HT-29 (cell line): ENCODE measurements around the gene KIR3DL1. TPM values are rescaled to one million over a fixed set of nuclear protein-coding genes. Genes with fewer than 3 reads are reported as not detected.
A peak's percentile ranks its signal among the peaks of the same experiment; 100 is the strongest.
"Not testable (repeated sequence)": the region's sequence is repeated elsewhere in the genome, so short reads cannot be mapped to it uniquely, and the experiment has no call there.

ENCODE experiments used
- DNase-seq: peaks from one replicate; pipeline ENCODE4 v3.0.0-alpha.2; 2015; ENCODE audit warnings: low spot score
- total RNA-seq: library from RNA; depleted of rRNA; stranded (reverse); fragments of >200 nt; shearing (Covaris generic); gene quantifications from 2 replicates; pipeline ENCODE4 v1.2.3, GENCODE V29; 2014; rRNA removed

The KIR3DL1 gene
- not detected in 2 replicates for total RNA-seq

DNA sequence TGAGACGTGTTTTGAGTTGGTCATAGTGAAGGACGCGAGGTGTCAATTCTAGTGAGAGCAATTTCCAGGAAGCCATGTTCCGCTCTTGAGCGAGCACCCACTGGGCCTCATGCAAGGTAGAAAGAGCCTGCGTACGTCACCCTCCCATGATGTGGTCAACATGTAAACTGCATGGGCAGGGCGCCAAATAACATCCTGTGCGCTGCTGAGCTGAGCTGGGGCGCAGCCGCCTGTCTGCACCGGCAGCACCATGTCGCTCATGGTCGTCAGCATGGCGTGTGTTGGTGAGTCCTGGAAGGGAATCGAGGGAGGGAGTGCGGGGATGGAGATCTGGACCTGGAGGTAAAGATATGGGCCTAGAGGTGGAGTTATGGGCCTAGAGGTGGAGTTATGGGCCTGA is at the start of gene KIR3DL1:
TSS of gene KIR3DL1 (plus strand) at position 218 of the 400 bp plus-strand sequence.
- DNase-seq, result not testable (repeated sequence)

DNA sequence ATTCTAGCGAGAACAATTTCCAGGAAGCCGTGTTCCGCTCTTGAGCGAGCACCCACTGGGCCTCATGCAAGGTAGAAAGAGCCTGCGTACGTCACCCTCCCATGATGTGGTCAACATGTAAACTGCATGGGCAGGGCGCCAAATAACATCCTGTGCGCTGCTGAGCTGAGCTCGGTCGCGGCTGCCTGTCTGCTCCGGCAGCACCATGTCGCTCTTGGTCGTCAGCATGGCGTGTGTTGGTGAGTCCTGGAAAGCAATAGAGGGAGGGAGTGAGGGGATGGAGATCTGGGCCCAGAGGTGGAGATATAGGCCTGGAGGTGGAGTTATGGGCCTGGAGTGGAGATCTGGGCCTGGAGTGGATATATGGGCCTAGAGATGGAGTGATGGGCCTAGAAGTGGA is 46.6 kb upstream of the KIR3DL1 start, which contains the start of gene KIR2DL1:
TSS of gene KIR2DL1 (plus strand) at position 148 of the 400 bp plus-strand sequence. CDS start at position 206, 58 bp downstream.
- not testable (repeated sequence) for DNase-seq

DNA sequence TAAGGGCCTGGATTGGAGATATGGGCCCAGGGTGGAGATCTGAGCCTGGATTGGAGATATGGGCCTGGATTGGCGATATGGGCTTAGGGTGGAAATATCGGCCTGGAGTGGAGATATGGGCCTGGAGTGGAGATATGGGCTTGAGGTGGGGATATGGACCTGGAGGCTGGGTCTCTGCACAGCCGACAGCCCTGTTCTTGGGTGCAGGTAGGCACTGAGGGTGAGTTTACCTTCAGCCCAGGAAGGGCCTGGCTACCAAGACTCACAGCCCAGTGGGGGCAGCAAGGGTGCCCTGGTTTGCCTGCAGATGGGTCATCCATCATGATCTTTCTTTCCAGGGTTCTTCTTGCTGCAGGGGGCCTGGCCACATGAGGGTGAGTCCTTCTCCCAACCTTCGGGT is 45.8 kb upstream of the KIR3DL1 start:
- DNase-seq, result not testable (repeated sequence)

DNA sequence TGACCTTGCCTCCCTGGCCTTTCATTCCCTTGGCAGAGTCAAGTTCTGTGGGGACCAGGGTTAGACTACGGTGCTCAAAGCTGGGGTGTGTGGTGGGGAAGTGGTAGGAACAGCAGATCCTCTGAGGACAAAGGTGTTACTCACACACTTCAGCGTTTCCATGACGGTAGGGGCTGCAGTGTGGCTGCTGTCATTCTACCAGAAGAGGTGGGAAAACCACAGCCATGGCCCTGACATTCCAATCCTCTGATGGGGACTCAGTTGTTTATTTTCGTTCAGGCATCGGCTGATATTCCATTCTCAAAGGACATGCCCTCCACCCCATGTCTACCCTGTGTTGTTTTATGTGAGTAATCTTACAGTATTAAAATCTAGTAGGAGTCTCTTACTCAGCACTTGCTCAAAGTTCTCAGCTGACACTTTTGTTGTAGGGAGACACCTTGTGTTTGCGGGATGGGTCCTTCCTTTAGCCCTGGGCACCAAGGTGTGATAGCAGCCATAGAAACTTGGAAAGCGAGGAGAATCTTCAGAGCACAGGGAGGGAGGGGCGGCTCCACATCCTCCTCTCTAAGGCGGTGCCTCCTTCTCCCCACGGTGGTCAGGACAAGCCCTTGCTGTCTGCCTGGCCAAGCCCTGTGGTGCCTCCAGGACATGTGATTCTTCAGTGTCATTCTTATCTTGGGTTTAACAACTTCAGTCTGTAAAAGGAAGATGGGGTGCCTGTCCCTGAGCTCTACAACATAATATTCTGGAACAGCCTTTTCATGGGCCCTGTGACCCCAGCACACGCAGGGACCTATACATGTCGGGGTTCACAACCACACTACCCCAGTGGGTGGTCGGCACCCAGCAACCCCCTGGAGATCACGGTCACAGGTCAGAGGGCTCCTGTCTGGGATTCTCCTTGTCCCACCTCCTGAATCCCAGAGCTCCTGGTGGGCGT is 45.0 kb upstream of the KIR3DL1 start:
- DNase-seq, result peak; percentile 49

DNA sequence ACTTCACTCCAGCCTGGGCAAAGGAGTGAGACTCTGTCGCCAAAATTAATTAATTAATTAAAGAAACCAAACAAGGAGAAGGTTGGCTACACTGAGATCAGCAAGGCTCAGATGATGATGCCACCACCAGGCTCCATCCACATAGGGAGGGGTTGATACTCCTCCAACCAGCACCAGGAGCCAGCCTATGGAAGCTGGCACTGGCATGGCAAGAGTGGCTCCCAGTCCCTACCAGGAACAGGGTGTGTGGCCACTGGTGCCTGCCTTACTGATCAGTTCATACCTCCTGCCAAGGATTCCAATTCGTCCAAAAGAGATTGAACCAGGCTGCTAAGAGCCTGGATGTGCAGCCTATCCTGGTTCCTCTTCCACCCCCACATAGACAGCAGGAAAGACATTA is 43.6 kb upstream of the KIR3DL1 start:
- not testable (repeated sequence) for DNase-seq

DNA sequence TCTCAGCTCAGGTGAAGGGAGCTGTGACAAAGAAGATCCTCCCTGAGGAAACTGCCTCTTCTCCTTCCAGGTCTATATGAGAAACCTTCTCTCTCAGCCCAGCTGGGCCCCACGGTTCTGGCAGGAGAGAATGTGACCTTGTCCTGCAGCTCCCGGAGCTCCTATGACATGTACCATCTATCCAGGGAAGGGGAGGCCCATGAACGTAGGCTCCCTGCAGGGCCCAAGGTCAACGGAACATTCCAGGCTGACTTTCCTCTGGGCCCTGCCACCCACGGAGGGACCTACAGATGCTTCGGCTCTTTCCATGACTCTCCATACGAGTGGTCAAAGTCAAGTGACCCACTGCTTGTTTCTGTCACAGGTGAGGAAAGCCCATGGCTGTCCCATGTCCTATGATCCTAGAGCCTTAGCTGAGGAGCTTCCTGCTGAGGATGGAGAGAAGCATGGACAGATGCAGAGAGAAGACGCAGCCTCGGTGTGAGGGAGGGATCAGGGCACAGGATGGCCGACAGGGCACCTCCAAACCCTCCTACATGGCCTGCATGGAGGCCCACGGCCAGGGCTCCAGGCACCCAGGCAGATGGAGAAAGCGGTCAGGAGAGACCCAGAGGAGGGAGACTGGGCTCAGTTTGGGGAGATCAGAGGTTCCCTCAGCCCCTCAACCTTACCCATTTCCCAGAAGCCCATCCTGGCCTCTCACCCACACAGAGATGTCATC is 41.0 kb upstream of the KIR3DL1 start:
- not testable (repeated sequence) for DNase-seq

DNA sequence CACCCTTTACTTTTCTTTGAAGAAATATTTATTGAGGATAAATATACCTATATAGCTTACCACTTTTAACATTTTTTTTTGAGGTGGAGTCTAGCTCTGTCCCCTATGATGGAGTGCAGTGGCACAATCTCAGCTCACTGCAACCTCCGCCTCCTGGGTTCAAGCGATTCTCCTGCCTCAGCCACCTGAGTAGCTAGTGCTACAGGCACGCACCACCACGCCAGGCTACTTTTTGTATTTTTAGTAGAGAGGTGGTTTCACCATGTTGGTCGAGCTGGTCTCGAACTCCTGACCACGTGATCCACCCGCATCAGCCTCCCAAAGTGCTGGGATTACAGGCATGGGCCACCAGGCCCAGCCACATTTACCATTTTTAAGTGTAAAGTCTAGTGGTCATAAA is 40.4 kb upstream of the KIR3DL1 start:
- not testable (repeated sequence) for DNase-seq

DNA sequence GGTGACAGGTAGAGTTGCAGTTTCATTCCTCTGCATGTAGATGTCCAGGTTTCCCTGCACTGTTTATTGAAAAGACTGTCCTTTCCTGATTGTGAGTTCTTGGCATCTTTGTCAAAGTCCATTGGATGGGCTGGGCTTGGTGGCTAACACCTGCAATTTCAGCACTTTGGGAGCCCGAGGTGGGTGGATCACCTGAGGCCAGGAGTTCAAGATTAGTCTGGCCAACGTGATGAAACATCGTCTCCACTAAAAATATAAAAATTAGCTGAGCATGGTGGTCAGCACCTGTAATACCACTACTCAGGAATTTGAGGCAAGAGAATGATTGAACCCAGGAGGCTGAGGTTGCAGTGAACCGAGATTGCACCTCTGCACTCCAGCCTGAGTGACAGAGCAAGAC is 38.4 kb upstream of the KIR3DL1 start:
- DNase-seq, result not testable (repeated sequence)

DNA sequence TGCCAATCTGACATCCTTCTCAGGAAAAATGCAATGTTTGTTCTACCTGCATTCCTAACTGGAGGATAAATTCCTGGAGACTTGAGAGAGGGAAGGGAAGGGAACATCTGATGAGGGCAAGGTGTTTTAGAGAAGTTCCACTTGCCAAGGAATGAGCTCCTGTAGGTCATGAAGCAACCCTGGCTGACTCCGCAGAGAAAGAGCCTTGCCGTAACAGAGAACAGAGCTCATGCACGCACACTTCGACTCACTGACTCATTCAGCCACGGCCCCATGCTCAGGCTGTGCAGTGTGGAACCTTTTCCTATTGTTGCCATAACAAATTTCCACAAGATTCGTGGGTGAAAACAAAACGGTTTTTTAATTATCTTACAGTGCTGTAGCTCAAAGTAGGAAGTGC is 37.4 kb upstream of the KIR3DL1 start:
- DNase-seq, result not testable (repeated sequence)

DNA sequence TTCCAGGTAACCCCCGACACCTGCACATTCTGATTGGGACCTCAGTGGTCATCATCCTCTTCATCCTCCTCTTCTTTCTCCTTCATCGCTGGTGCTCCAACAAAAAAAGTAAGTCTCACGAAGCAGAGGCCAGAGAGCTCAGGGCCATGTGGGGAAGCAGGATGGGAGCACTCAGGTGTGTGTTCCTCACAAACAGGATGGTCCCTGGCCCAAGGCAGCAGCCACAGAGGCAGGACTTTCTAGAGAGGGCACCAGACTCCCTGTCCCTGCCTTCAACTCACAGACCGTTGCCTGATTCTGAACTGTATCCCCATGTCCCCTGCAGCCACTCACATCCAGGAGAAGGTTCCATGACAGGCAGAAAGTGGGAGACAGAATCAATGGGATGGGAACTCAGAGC is 33.4 kb upstream of the KIR3DL1 start:
- not testable (repeated sequence) for DNase-seq

DNA sequence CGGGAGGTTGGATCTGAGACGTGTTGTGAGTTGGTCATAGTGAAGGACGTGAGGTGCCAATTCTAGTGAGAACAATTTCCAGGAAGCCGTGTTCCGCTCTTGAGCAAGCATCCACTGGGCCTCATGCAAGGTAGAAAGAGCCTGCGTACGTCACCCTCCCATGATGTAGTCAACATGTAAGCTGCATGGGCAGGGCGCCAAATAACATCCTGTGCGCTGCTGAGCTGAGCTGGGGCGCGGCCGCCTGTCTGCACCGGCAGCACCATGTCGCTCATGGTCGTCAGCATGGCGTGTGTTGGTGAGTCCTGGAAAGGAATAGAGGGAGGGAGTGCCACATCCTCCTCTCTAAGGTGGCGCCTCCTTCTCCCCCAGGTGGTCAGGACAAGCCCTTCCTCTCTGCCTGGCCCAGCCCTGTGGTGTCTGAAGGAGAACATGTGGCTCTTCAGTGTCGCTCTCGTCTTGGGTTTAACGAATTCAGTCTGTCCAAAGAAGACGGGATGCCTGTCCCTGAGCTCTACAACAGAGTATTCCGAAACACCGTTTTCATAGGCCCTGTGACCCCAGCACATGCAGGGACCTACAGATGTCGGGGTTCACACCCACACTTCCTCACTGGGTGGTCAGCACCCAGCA is 30.1 kb upstream of the KIR3DL1 start:
- not testable (repeated sequence) for DNase-seq

DNA sequence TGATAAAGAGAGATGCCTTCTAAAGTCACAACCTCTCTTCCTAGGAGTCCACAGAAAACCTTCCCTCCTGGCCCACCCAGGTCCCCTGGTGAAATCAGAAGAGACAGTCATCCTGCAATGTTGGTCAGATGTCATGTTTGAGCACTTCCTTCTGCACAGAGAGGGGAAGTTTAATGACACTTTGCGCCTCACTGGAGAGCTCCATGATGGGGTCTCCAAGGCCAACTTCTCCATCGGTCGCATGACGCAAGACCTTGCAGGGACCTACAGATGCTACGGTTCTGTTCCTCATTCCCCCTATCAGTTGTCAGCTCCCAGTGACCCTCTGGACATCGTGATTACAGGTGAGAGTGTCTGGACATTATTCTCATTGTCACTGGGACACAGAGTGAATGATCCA is 28.1 kb upstream of the KIR3DL1 start:
- DNase-seq, result not testable (repeated sequence)

DNA sequence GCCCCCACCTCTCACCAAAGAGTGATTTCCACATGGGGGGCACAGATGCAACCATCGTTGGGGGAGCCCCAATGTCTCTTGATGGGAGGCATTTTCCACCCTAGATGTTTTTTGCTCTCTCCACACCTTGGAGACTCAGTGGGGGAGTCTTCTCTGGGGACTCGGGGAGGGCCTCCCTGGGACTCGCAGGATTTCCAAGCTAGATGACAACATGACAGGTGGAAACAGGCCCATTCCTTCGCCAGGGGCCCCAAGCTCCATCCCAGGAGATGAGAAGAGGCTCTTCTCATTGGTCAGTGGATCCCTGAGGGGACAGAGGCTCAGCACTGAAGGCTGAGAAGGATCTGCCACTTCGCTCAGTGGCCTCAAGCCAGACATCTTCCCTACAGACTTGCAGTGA is 25.6 kb upstream of the KIR3DL1 start:
- DNase-seq, result no peak

DNA sequence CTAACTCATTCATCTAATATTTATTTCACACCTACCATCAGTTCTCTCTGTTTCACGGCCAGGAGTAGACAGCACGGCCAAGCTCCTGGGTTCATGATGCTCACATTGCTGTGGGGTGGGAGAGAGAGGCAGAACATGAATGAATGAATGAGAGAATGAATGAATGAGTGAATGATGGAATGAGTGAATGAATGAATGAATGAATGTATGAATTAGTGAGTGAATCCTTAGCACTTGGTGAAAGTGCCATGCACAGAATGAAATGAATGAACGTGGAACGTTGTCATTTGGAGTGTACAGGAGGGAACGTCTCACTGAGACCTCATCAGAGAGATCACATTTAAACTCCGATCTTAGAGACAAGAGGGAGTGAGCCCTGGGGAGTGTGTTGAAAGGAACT is 24.8 kb upstream of the KIR3DL1 start:
- DNase-seq, result no peak

DNA sequence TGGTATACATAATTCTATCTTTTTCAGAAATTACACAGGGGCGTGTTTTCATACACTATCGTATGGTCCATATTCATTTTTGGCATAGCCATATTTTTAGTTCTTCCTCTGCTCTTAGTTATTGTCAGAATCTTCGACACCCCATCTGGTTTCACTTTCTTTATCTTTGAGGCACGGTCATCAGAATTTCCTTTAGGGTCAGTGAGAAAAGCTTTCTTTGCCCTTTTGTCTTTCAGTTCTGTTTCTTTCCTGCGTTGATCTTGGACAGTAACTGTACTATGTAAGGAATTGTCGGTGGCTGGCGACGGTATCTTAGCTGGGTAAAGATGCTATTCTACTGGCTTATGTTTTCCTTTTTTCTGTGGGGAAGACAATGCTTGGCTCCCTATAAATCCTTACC is 23.5 kb upstream of the KIR3DL1 start:
- DNase-seq, result no peak

DNA sequence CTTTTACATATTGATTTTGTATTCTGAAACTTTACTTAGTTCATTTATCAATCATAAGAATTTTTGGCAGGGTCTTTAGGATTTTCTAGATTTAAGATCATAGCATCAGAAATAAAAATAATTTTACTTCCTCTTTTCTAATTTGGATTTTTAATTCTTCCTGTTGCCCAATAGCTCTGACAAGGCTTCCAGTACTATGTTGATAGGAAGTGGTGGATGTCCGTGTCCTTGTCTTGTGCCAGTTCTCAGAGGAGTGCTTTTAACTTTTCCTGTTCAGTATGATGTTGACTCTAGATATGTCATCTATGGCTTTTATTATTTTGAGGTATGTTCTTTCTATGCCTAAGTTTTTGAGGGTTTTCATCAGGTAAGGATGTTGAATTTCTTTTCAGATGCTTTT is 20.5 kb upstream of the KIR3DL1 start:
- no peak for DNase-seq

DNA sequence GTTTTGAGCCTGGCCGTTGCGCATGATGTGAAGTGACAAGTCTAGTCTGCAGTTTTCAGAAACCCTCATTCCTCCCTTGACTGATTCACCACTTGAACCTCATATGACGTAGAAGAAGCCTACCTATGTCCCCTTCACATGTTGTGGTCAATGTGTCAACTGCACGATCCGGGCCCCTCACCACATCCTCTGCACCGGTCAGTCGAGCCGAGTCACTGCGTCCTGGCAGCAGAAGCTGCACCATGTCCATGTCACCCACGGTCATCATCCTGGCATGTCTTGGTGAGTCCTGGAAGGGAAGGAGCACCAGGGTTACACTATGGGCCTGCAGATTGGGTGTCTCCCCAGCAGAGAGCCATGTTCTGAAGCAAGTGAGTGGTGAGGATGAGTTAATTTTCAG is 12.9 kb upstream of the KIR3DL1 start, which contains the start of gene KIR2DL4:
TSS of gene KIR2DL4 (plus strand) at position 201 of the 400 bp plus-strand sequence. CDS start at position 243, 42 bp downstream.
- no peak for DNase-seq

DNA sequence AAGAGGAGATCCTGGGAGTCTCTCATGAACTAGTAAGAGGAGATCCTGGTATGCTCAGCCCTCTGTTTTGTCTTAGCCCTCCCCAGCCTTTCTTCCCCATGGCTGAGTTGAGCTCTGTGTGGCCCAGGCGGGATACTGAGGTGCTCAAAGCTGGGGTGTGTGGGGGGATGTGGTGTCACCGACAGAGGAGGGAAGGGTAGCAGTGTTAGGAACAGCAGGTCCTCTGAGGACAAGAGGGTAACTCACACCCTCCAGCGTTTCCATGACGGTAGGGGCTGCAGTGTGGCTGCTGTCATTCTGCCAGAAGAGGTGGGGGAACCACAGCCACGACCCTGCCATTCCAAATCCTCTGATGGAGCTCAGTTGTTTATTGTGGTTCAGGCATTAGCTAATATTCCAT is 12.2 kb upstream of the KIR3DL1 start:
- no peak for DNase-seq

DNA sequence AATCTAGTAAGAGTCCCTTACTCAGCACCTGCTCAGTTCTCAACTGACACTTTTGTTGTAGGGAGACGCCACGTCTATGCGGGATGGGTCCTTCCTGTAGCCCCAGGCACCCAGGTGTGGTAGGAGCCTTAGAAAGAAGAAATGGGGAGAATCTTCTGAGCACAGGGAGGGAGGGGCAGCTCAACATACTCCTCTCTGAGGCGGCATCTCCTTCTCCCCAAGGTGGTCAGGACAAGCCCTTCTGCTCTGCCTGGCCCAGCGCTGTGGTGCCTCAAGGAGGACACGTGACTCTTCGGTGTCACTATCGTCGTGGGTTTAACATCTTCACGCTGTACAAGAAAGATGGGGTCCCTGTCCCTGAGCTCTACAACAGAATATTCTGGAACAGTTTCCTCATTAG is 11.7 kb upstream of the KIR3DL1 start:
- DNase-seq, result no peak

DNA sequence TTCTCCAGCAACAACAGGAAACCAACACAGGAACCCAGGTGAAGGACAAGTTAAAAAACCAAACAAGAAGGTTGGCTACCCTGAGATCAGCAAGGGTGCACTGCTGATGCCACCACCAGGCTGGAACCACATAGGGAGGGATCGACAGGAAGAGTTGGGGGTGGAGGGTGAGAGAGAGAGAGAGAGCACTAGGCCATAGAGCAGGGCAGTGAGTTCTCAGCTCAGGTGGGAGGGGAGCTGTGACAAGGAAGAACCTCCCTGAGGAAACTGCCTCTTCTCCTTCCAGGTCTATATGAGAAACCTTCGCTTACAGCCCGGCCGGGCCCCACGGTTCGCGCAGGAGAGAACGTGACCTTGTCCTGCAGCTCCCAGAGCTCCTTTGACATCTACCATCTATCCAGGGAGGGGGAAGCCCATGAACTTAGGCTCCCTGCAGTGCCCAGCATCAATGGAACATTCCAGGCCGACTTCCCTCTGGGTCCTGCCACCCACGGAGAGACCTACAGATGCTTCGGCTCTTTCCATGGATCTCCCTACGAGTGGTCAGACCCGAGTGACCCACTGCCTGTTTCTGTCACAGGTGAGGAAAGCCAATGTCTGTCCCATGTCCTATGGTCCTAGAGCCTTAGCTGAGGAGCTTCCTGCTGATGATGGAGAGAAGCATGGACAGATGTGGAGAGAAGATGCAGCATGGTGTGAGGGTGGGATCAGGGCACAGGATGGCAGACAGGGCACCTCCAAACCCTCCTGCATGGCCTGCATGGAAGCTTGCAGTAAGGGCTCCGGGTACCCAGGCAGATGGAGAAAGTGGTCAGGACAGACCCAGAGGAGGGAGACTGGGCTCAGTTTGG is 10.4 kb upstream of the KIR3DL1 start:
- DNase-seq, result no peak

DNA sequence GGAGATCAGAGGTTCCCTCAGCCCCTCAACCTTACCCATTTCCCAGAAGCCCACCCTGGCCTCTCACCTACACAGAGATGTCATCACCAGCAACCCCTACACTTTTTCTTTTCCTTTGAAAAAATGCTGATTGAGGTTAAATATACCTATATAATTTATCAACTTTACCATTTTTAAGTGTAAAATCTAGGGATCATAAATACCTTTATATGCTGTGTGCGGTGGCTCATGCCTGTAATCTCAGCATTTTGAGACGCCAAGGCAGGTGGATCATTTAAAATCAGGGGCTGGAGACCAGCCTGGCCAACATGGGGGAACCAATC is 9.8 kb upstream of the KIR3DL1 start:
- no peak for DNase-seq
